DMS 273 (cell line): ENCODE measurements around the gene DUS1L.

Experiments
- DNase-seq: peaks from one replicate; lab custom pipeline; 2025; ENCODE audit not compliant: unreplicated experiment; lab: John Stamatoyannopoulos, UW

Gene DUS1L

GRCh38 chr17:82029391-82029790 is 36.2 kb downstream of the DUS1L start:
- peak; percentile 38 for DNase-seq

GRCh38 chr17:82028966-82029365 is 36.6 kb downstream of the DUS1L start:
- no peak for DNase-seq

GRCh38 chr17:82028246-82028645 is 37.4 kb downstream of the DUS1L start:
- no peak for DNase-seq

GRCh38 chr17:82025401-82026107 is 40.0 kb downstream of the DUS1L start:
- no peak for DNase-seq

DNA sequence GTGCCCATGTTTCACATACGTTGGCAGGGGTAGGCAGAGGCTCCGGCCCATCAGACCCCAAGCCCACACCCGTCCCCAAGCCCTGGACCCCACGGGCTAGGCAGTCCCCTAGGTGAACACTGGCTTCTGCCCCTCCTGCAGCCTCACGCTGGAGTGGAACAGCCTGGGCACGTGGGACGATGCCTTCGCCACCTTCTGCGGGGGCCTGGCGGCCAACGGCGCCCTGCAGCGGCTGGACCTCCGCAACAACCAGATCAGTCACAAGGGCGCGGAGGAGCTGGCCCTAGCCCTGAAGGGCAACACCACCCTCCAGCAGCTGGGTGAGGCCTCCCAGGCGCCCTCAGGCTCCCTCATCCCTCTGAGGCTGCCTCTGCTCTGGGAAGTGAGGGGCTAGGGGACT is 40.7 kb downstream of the DUS1L start:
- DNase-seq: no peak

DNA sequence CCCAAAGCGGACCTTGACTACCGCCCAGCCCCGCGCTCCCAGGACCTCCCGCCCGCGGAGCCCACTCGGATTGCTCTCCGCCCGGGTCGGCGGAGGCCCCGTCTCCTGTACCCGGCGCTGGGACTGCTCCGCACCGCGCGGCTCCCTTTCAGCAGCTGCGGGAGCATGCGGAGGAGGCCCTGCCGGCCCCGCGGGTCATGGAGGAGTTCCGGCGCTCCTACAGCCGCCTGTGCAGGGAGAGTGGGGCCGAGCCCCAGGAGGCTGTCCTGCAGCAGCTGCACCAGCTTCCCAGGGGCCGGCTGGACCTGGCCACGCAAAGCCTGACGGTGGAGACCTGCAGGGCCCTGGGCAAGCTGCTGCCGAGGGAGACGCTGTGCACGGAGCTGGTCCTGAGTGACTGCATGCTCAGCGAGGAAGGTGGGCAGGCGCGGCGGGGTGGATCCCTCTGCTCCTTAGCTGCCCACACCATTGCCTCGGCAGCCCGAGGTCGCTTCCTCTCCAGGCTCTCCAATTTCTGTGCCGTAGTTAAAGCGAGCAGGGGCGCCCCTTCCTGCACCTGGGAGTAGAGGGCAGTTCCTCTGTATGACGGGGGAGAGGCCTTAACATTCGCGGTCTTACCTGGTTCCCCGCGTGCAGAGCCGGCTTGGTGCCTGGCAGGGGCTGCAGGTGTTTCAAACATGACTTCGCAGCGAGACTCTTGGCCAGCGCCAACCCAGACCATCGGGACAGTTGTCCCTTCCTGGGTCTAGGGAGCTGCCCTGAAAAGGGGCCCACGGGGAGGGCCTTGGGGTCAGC is 42.0 kb downstream of the DUS1L start:
- peak; percentile 80 for DNase-seq

GRCh38 chr17:82022981-82023446 is 42.6 kb downstream of the DUS1L start, which contains the start of gene LRRC45:
Gene LRRC45, plus strand, starts transcription at chr17:82023305. Its CDS starts 339 bp downstream, at chr17:82023644.
- DNase-seq: peak; percentile 100

- peak; percentile 66 for DNase-seq
These were observed 43.2 kb downstream of the DUS1L start, which contains the start of gene CENPX for GRCh38 chr17:82022310-82022980. Gene CENPX, minus strand, starts transcription at chr17:82022878. Its CDS starts 17 bp downstream, at chr17:82022861.

DNA sequence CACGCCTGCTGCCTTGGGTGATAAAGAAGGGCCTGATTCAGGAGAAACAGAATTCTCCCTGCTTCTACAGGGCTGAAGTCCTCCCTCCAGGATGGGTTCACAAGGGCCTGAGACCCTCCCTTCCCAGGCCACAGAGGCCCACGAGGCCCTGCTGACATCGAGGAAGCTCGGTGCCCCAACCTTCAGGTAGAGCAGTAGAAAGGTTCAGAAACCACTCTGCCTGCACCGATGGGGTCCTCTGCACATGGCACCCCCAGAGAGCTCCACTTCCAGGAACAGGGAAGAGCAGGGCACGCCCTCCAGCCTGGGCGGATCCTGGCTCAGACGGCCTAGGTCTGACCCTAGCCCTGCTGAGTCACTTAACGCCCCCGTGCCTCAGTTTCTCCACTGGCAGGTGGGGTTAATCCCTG is 43.7 kb downstream of the DUS1L start:
- DNase-seq: peak; percentile 66

DNA sequence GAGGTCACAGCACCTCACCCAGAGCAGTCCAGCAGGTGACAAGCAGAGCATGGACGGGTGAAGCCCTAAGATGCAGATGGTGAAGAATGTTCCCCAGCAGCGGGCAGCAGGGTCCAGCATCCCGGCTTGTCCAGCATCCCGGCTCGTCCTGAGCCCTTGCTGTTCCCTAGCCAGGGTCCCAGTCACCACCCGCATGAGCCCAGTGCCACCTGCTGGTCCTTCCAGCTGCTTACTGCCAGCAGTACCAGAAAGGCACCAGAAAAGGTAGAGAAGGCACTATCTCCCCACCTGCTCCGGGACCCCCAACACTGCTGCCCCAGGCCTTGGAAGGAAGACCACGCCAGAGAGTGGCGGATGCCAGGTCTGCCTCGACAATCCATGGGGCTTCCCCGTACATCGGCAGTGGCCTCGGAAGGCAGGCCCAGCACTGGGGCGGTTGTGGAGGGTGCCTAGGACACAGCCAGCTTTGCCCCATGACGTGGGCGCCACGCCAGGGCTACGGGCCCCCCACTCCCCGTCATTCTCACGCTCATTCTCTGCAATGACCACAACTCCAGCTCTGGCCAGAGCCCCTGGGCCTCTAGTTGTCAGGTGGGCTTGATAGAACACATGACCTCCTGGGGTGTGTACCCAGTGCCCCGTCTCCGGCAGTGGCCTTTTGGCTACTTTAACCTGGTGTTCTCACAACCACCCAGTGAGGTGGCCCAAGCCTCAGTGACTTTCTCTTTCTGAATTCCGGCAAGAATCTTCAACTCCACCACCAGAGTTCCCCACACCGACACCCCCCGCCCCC is 44.3 kb downstream of the DUS1L start:
- DNase-seq: peak; percentile 84

DNA sequence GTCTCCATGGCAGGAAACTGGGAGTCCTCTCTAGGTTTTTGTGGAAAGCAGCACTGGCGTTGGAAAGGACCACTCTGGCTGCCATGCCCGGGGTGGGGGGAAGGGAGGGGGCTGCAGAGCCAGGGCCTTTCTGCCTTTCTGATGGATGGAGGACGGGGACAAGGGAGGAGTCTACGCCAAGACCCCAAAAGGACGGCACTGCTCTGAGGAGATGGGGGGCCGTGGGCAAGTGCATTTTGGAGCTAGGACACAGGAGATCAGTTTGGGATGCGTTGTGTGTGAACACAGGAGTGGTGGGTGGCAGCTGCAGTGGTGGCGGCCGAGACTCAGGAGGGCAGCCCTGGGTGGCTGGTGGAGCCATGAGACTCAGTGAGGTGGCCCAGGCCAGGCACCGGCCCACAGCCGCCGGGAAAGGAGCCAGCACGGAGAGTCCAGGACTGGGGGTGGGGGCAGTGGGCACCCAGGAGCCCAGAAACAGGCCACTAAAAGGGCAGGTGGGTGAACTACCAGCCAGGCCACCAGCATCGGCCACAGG is 45.0 kb downstream of the DUS1L start:
- DNase-seq: no peak

- peak; percentile 75 for DNase-seq
These were observed 45.7 kb downstream of the DUS1L start for GRCh38 chr17:82019690-82020571.

GRCh38 chr17:82018989-82019689 is 46.5 kb downstream of the DUS1L start:
- no peak for DNase-seq

- peak; percentile 63 for DNase-seq
These were observed 47.2 kb downstream of the DUS1L start for GRCh38 chr17:82018152-82018988.

- no peak for DNase-seq
These were observed 47.9 kb downstream of the DUS1L start for GRCh38 chr17:82017612-82018151.

DNA sequence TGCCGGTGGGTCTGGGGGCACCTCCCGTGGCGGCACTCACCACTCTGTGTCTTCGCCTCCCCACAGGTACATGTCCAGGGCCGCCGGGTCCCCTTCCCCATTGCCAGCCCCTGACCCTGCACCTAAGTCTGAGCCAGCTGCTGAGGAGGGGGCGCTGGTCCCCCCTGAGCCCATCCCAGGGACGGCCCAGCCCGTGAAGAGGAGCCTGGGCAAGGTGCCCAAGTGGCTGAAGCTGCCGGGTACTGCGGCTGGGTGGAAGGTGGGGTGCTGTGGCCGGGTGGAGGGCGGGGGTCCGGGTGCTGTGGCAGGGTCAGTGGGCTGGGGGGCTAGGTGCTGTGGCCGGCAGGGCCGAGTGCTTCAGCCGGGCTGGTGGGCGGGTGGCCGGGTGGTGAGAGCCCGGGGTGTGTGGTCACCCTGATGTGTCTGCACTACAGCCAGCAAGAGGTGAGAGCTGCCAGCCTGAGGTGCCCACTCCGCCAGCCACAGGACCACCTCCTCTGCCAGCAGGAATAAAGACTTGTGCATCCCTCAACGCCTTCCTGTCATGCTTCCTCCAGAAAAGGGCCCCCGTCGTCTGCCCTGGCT is 48.6 kb downstream of the DUS1L start:
- no peak for DNase-seq
